Esophagus (tissue), 2 donors: ENCODE data around the gene UNC13C. TPM values are rescaled to one million over a fixed set of nuclear protein-coding genes. Genes with fewer than 3 reads are reported as not detected.

Experiments
- H3K27ac ChIP-seq, 2 donors: one replicate each; pipeline ENCODE4 v1.5.1; 2013; ENCODE audit warnings: low read depth in 2 of 2, mild to moderate bottlenecking in 2 of 2, inconsistent platforms in 1 of 2, low read length in 1 of 2, moderate library complexity in 1 of 2
- H3K27me3 ChIP-seq, 2 donors: one replicate each; pipeline ENCODE4 v1.6.1; 2013; ENCODE audit warnings: low read length in 2 of 2, control low read depth in 1 of 2, mild to moderate bottlenecking in 1 of 2; ENCODE audit not compliant: insufficient read depth in 2 of 2, control insufficient read depth in 1 of 2
- H3K36me3 ChIP-seq, 2 donors: one replicate each; pipeline ENCODE4 v1.6.1; 2013; ENCODE audit warnings: low read length in 1 of 2; ENCODE audit not compliant: control insufficient read depth in 2 of 2, insufficient read depth in 2 of 2
- H3K4me1 ChIP-seq, 2 donors: one replicate each; pipeline ENCODE4 v1.6.1; 2013; ENCODE audit warnings: low read length in 1 of 2; ENCODE audit not compliant: control insufficient read depth in 2 of 2, insufficient read depth in 2 of 2
- H3K4me3 ChIP-seq, 2 donors: one replicate each; pipeline ENCODE4 v1.5.1; 2013; ENCODE audit warnings: low read length in 2 of 2, mild to moderate bottlenecking in 2 of 2, low read depth in 1 of 2, moderate library complexity in 1 of 2
- H3K9me3 ChIP-seq, 2 donors: one replicate each; pipeline ENCODE4 v1.6.1; 2013; ENCODE audit warnings: mild to moderate bottlenecking in 2 of 2, low read depth in 1 of 2, low read length in 1 of 2, moderate library complexity in 1 of 2; ENCODE audit not compliant: control insufficient read depth in 2 of 2, insufficient read depth in 1 of 2
- WGBS, 2 donors: extraction: QIAGEN DNeasy Blood & Tissue Kit; methylation state at CpG; one replicate each; pipeline ENCODE4 v1.1.7; 2013; 5-methylcytosine and 5-hydroxymethylcytosine counted together
- polyA plus RNA-seq, 2 donors: library from polyadenylated mRNA; stranded (reverse); fragments of 200-250 nt; gene quantifications; one replicate each; pipeline ENCODE4 v1.2.3, GENCODE V29; 2013
- donor health status: healthy with polysubstance abuse.
- donor health status: Bipolar disorder and iron deficiency.

Gene UNC13C
- polyA plus RNA-seq, 2 donors, result under 0.01 TPM; not detected in 1

DNA sequence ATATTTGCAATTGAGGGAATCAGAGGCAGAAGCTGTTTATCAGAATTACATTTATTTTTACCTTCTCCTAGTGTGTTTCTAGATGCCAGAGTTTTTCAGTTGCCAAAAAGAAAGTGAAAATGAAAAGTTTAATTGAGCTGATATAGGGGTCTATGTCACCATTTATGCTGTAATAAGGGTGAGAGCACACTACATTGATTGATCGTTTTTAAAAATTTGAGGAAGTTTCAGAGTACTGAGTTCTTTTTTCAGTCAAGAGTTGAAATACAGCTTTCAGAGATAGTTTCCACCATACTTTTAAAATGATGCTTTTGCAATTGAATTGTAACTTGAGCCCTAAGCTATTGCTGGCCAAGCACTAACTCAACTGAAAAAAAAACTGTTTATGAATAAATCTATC lies 326.9 kb downstream of the UNC13C start:
- H3K27ac ChIP-seq, result no peak overlapping the region
- H3K36me3 ChIP-seq, result no peaks in the 10 kb centered on the region
- H3K4me1 ChIP-seq, result no peaks in the 10 kb centered on the region
- 78 to 82% methylated on average over 1 of the region's 1 CpG for WGBS, 2 donors
- H3K27me3 ChIP-seq, result no peaks in the 10 kb centered on the region
- peaks cover 0 to 3% of the 10 kb centered on the region in 2 donors for H3K9me3 ChIP-seq
- H3K4me3 ChIP-seq, result no peak overlapping the region

DNA sequence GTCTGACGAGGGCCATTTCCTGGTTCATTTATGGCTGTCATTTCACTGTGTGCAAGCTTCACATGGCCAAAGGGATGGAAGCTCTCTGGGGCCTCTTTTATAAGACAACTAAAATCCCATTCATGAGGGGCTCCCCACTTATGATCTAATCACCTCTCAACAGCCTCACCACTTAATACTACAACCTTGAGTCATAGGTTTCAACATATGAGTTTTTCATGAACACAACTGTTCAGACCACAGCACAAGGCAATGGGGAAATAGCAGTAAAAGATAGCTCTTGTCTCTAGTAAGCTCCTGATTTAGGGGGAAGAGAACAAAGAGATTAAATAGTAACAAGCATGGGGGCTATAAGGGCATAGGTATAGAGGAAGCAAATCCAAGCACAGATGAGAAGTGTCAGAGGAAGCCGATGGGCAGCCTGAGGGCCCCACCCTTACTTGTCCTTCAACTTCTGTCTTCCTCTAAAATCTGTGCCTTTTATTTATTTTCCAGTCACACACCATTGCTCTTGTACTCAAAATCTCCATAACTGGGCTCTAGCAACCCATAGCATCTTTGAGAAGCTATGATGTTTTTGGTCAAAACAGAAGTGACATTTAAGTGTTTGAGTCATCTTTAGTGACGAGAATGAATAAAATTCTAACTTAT lies 329.1 kb downstream of the UNC13C start:
- Histone ChIP-seq H3K27ac (no peak overlapping the region), H3K36me3 (no peaks in the 10 kb centered on the region), H3K27me3 (no peaks in the 10 kb centered on the region), H3K9me3 (peaks cover 0 to 3% of the 10 kb centered on the region in 2 donors), H3K4me3 (no peak overlapping the region), H3K4me1 (no peaks in the 10 kb centered on the region)
- 78 to 80% methylated on average over 3 of the region's 3 CpGs for WGBS, 2 donors

- Histone ChIP-seq H3K9me3 (peaks cover 0 to 3% of the 10 kb centered on the region in 2 donors), H3K27ac (no peak overlapping the region), H3K27me3 (no peaks in the 10 kb centered on the region), H3K4me1 (no peaks in the 10 kb centered on the region), H3K4me3 (no peak overlapping the region), H3K36me3 (no peaks in the 10 kb centered on the region)
- WGBS, 2 donors, result 93 to 96% methylated on average over 2 of the region's 2 CpGs
Measured at GRCh38 chr15:54307926-54308325, 329.7 kb downstream of the UNC13C start.

DNA sequence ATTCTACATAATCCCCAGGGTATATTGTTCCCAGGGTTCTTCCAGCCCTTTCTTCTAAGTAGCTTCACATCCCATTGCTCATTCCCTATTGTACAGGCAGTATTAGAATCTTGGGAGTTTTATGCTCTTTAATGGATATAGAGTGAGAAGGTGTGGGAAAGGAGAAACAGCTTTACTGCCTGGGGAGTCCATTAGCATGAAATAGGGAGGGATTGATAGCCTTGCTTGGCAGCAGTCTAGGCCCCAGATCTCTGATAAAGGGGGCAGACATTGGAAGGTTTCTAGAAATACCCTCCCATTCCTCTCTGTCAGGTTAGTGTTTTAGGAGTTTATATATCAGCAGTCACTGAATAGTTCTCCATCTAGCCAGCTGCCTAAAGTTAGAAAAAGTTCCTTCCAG lies 334.3 kb downstream of the UNC13C start:
- Histone ChIP-seq H3K9me3 (no peaks in the 10 kb centered on the region), H3K27me3 (no peaks in the 10 kb centered on the region), H3K36me3 (no peaks in the 10 kb centered on the region), H3K4me1 (no peaks in the 10 kb centered on the region), H3K4me3 (no peak overlapping the region), H3K27ac (no peak overlapping the region)

GRCh38 chr15:54321426-54321825 lies 343.2 kb downstream of the UNC13C start:
- no peak overlapping the region for H3K27ac ChIP-seq
- H3K27me3 ChIP-seq, result no peaks in the 10 kb centered on the region
- H3K9me3 ChIP-seq, result no peaks in the 10 kb centered on the region
- H3K36me3 ChIP-seq, result no peaks in the 10 kb centered on the region
- 70 to 80% methylated on average over 6 of the region's 6 CpGs for WGBS, 2 donors
- no peak overlapping the region for H3K4me3 ChIP-seq
- H3K4me1 ChIP-seq, result no peaks in the 10 kb centered on the region

DNA sequence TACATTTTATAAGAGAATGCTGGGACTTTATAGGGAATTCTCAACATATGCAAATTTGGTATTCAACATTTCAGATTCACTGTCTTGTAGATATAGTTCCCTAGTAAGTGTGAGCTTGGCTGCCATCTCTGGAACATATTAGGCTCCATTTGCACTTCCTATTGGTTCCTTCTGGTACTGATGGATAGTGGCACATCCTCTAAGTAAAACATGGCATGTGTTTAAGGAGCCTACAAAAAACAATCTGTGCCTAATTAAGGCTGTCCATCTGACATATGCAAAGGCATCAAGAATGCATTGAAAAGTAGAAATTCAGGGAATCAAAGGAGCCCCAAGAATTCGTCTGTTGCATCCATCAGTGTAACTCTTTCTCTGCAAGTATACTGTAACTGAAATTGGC lies 344.1 kb downstream of the UNC13C start:
- no peaks in the 10 kb centered on the region for H3K36me3 ChIP-seq
- WGBS, 2 donors, result 48 to 53% methylated on average over 1 of the region's 1 CpG
- no peaks in the 10 kb centered on the region for H3K9me3 ChIP-seq
- H3K27ac ChIP-seq, result no peak overlapping the region
- no peaks in the 10 kb centered on the region for H3K27me3 ChIP-seq
- H3K4me3 ChIP-seq, result no peak overlapping the region
- H3K4me1 ChIP-seq, result no peaks in the 10 kb centered on the region

- WGBS, 2 donors, result 65 to 83% methylated on average over 2 of the region's 2 CpGs
- Histone ChIP-seq H3K27ac (no peak overlapping the region), H3K27me3 (no peaks in the 10 kb centered on the region), H3K4me1 (no peaks in the 10 kb centered on the region), H3K36me3 (no peaks in the 10 kb centered on the region), H3K4me3 (no peak overlapping the region), H3K9me3 (no peaks in the 10 kb centered on the region)
Measured at GRCh38 chr15:54345301-54345700, 367.1 kb downstream of the UNC13C start.

DNA sequence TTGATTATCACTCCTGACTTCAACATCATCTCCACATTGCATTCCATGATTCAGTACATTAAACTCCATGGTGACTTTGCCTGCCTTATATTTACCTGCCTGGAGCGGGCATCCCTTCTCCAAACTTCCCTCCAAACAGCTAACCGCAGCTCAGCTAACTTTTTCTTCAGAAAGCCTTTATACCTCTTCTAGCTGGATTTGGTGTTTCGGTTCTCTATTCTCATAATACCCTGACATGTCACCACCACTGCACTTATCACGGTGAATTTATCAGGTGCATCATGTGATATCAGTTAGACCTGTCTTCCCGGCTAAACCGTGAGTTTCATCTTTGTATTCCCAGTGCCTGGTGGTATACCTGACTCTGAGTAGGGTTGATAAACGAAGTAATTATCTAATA lies 367.6 kb downstream of the UNC13C start:
- no peaks in the 10 kb centered on the region for H3K36me3 ChIP-seq

DNA sequence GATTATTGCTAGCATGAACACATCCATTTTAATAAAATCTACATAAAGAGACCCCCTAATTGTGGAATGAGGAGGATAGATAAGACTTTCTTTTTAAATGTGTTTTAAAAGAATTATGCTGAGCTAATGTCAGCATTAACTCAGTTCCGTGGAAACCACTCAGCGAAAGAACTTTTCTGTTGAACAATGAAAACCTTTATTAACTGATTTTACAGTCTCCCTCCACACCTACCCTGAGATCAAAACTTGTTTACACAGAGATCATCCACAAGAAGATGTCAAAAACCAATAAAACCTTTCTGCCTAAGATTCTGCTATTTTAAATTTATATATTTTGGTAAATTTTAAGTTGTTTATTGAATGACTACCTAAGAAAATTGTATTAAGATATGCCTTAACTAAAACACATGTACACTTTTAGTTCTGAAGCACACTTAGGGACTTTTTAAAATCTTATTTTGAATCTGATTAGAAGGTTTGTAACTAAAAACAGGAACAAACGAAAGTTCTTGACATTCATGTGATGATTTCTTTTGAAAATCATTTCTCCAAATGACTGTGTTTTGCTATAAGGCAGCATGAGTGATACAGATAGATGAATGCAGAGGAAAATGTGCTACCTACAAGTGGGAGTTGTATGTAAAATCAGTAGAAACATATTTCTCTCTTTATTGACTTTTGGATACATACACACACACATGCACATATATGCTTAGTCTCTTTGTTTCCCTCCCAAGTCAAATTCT lies 369.0 kb downstream of the UNC13C start:
- H3K4me1 ChIP-seq, result no peaks in the 10 kb centered on the region
- no peaks in the 10 kb centered on the region for H3K36me3 ChIP-seq
- WGBS, 2 donors, result 49 to 68% methylated on average over 3 of the region's 3 CpGs
- H3K27ac ChIP-seq, result no peak overlapping the region
- H3K9me3 ChIP-seq, result no peaks in the 10 kb centered on the region
- no peak overlapping the region for H3K4me3 ChIP-seq
- no peaks in the 10 kb centered on the region for H3K27me3 ChIP-seq

More for the DNA sequence above, 367.6 kb downstream of the UNC13C start:
- no peaks in the 10 kb centered on the region for H3K27me3 ChIP-seq
- WGBS, 2 donors, result 73 to 84% methylated on average over 7 of the region's 7 CpGs
- no peak overlapping the region for H3K4me3 ChIP-seq
- no peaks in the 10 kb centered on the region for H3K4me1 ChIP-seq
- no peak overlapping the region for H3K27ac ChIP-seq
- no peaks in the 10 kb centered on the region for H3K9me3 ChIP-seq

DNA sequence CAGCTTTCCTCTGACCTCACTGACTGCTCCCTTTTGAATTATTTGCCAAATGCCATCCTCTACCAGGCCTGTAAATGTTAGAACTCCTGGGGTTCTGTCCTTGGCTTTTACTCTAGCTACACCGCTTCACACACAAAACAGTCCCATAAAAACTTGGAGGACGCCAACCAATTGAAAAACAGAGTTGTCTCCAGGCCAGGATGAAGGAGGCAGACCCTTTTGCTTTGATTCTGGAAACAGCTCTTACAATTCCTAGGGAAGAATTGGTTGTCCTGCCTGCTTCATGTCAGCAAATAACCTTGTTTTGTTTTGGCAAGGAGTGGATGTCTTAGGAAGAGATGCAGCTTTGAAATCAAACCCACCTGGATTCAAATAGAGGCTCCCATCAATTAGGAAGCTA lies 375.5 kb downstream of the UNC13C start:
- Histone ChIP-seq H3K4me1 (no peaks in the 10 kb centered on the region), H3K27ac (no peak overlapping the region), H3K27me3 (no peaks in the 10 kb centered on the region), H3K4me3 (no peak overlapping the region), H3K36me3 (no peaks in the 10 kb centered on the region), H3K9me3 (peaks cover 0 to 2% of the 10 kb centered on the region in 2 donors)
- 76 to 81% methylated on average over 2 of the region's 2 CpGs for WGBS, 2 donors
